Vagina (tissue), 2 donors: ENCODE measurements around the gene ANO10. TPM values are rescaled to one million over a fixed set of nuclear protein-coding genes. Genes with fewer than 3 reads are reported as not detected.
A peak's percentile ranks its signal among the peaks of the same experiment; 100 is the strongest.
"Not testable (repeated sequence)": the region's sequence is repeated elsewhere in the genome, so short reads cannot be mapped to it uniquely, and the experiment has no call there.

Experiments used
- DNase-seq, 2 donors: peaks; one replicate each; pipeline ENCODE4 v3.0.0-alpha.2; 2017; ENCODE audit errors: extremely low spot score in 2 of 2
- H3K27ac ChIP-seq: fragments of 200-600 bp; sonication (generic); one replicate; pipeline ENCODE4 v1.5.1; 2019
- H3K27me3 ChIP-seq: fragments of 200-600 bp; sonication (generic); one replicate; pipeline ENCODE4 v1.5.1; 2019
- H3K36me3 ChIP-seq, 2 donors: fragments of 200-600 bp; sonication (generic); one replicate each; pipeline ENCODE4 v1.5.1; 2017 to 2019
- H3K4me1 ChIP-seq: fragments of 200-600 bp; sonication (generic); one replicate; pipeline ENCODE4 v1.5.1; 2019
- H3K4me3 ChIP-seq, 2 donors: fragments of 200-600 bp; sonication (generic); 1 replicate in 1 of 2; 2 replicates in 1 of 2; pipeline ENCODE4 v1.5.1; 2016 to 2019
- H3K9me3 ChIP-seq: fragments of 200-600 bp; sonication (generic); one replicate; pipeline ENCODE4 v1.5.1; 2019
- POLR2A ChIP-seq, 2 donors: fragments of 450-650 bp; IDR thresholded peaks; one replicate each; pipeline ENCODE4 v1.6.1; 2017; ENCODE audit warnings: antibody characterized with exemption in 2 of 2, mild to moderate bottlenecking in 2 of 2, moderate library complexity in 2 of 2
- POLR2AphosphoS5 ChIP-seq, 2 donors: sonication (generic); formaldehyde crosslinking; IDR thresholded peaks; one replicate each; pipeline ENCODE4 v1.9.0; 2017; ENCODE audit warnings: antibody characterized with exemption in 2 of 2, mild to moderate bottlenecking in 2 of 2, low read depth in 1 of 2; ENCODE audit not compliant: insufficient read depth in 1 of 2
- intact Hi-C: fragments of 100-400 bp; cut with DNase I; formaldehyde crosslinking; loops from one replicate; pipeline ENCODE4 v1.15.1; 2023
- total RNA-seq: library from RNA; depleted of rRNA; stranded (reverse); fragments of >200 nt; gene quantifications from one replicate; pipeline ENCODE4 v1.2.3, GENCODE V29; 2016
- TF ChIP-seq, protein P1 (sequence below), 3 experiments: fragments of 450-650 bp in 2 of 3; fragments of 200-600 bp in 1 of 3; sonication (generic) in 1 of 3; IDR thresholded peaks; one replicate each; pipeline ENCODE4 v1.5.1; 2017 to 2019; ENCODE audit warnings: antibody characterized with exemption in 3 of 3, mild to moderate bottlenecking in 2 of 3, moderate library complexity in 2 of 3

Gene ANO10, protein sequence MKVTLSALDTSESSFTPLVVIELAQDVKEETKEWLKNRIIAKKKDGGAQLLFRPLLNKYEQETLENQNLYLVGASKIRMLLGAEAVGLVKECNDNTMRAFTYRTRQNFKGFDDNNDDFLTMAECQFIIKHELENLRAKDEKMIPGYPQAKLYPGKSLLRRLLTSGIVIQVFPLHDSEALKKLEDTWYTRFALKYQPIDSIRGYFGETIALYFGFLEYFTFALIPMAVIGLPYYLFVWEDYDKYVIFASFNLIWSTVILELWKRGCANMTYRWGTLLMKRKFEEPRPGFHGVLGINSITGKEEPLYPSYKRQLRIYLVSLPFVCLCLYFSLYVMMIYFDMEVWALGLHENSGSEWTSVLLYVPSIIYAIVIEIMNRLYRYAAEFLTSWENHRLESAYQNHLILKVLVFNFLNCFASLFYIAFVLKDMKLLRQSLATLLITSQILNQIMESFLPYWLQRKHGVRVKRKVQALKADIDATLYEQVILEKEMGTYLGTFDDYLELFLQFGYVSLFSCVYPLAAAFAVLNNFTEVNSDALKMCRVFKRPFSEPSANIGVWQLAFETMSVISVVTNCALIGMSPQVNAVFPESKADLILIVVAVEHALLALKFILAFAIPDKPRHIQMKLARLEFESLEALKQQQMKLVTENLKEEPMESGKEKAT
- total RNA-seq = 29.0 TPM

DNA sequence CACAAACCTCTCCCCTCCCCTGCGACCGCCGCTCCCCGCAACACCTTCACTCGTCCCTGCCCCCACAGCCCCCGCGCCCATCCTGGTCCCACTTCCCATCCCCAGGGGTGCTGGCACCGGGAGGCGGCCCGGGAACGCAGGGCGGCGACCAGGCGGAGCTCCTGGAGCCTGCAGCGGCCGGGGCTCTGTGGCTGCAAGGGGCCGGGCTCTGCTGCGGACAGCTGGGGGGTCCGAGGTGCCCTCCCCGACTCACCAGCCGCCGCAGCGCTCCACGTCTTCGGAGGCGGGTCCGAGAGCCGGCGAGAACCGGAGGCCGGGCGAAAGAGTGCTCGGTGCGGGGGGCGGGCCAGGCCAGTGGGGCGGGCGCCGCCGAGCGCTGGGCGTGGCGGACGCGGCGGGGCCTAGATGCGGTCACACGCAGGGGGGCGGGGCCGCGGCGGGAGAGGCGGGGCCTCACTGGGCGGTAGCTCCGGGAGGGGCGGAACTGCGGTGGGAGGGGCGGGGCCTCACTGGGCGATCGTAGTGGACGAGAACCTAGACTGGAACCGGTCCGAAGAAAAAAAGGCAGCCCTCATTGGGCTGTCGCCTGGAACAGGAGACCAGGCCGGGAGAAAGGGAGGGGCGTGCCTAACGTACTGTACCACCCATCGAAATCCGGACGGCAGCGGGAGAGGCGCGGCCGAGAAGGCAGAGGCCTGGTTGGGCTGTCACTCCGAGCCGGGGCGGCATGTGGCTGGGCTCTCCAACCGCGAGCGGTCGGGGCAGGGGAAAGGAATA, at the start of gene ANO10:
TSS of gene ANO10 (minus strand) at position 356 of the 777 bp plus-strand sequence. CDS start 16,159 bp downstream, outside the sequence.
- Histone ChIP-seq H3K4me1 (peaks cover 15% of the 10 kb centered on the region), H3K9me3 (no peaks in the 10 kb centered on the region), H3K27ac (peak within 1 kb of the TSS; percentile 92), H3K36me3 (no peaks in the 10 kb centered on the region), H3K27me3 (no peaks in the 10 kb centered on the region), H3K4me3 (peak within 1 kb of the TSS; percentile 52 to 82)
- intact Hi-C loops = no loop called here
- peak in 1 of 2 donors; percentile 73 for TF ChIP-seq POLR2A (IDR thresholded peaks at IDR 0.05)
- TF ChIP-seq POLR2AphosphoS5 (IDR thresholded peaks at IDR 0.05; ENCODE audit: insufficient read depth in 1 of 2, low read depth in 1 of 2) = peak; percentile 83 to 87
- TF ChIP-seq, protein P1, sequence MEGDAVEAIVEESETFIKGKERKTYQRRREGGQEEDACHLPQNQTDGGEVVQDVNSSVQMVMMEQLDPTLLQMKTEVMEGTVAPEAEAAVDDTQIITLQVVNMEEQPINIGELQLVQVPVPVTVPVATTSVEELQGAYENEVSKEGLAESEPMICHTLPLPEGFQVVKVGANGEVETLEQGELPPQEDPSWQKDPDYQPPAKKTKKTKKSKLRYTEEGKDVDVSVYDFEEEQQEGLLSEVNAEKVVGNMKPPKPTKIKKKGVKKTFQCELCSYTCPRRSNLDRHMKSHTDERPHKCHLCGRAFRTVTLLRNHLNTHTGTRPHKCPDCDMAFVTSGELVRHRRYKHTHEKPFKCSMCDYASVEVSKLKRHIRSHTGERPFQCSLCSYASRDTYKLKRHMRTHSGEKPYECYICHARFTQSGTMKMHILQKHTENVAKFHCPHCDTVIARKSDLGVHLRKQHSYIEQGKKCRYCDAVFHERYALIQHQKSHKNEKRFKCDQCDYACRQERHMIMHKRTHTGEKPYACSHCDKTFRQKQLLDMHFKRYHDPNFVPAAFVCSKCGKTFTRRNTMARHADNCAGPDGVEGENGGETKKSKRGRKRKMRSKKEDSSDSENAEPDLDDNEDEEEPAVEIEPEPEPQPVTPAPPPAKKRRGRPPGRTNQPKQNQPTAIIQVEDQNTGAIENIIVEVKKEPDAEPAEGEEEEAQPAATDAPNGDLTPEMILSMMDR (IDR thresholded peaks at IDR 0.05) = no peak
- peak; percentile 98 to 99 for DNase-seq

DNA sequence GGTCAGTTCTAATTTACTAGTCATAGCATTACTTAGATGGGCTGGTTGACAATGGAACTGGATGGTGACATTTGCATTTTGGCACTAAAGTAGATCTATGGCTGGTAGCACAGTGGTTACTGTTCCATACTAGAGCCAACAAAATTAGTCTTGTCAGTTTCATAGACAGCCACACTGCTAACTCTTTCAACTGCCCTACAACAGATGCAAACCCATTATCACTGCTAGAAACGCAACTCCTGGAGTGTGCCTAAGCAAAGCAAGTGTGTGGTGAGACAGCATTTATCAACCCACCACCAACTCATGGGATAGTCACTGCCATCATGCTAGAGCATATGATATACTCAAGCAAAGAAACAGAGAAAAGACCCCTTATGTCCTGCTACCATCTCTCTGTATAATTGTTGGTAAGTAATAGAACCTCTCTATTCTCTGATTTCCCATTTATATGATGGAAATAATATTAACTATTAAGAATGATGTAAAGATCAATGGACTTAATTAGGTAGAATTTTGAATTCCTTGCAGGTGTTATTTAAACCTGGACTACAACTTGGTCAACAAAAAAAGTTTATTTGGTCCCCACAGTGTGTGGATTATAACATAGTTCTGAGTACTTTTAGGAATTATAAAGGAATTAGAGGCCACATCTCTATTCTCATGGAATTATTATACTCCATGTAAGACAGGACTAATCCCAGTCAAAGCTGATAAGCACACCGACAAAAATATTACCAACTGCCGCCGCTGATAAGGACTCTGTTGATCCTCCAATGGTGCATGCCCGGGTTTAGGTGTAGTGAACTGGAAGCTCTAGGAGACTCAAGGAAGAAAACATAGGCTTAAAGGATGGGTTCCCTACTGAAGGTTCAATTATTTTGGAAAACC, 49.1 kb upstream of the ANO10 start:
- H3K36me3 ChIP-seq = no peaks in the 10 kb centered on the region
- no peaks in the 10 kb centered on the region for H3K4me1 ChIP-seq
- intact Hi-C loops = no loop called here
- TF ChIP-seq, protein P1 (IDR thresholded peaks at IDR 0.05) = no peak
- TF ChIP-seq POLR2AphosphoS5 (IDR thresholded peaks at IDR 0.05; ENCODE audit: insufficient read depth in 1 of 2, low read depth in 1 of 2) = no peak
- no peak for TF ChIP-seq POLR2A (IDR thresholded peaks at IDR 0.05)
- DNase-seq = no peak
- no peaks in the 10 kb centered on the region for H3K9me3 ChIP-seq
- no peak overlapping the region for H3K27ac ChIP-seq
- no peak overlapping the region for H3K4me3 ChIP-seq
- H3K27me3 ChIP-seq = no peaks in the 10 kb centered on the region

DNA sequence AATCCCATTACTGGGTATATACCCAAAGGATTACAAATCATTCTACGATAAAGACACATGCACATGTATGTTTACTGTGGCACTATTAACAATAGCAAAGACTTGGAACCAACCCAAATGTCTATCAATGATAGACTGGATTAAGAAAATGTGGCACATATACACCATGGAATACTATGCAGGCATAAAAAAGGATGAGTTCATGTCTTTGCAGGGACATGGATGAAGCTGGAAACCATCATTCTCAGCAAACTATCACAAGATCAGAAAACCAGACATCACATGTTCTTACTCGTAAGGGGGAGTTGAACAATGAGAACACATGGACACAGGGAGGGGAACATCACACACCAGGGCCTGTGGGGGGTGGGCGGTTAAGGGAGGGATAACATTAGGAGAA, 43.2 kb upstream of the ANO10 start:
- H3K27me3 ChIP-seq, intact Hi-C loops, H3K4me3 ChIP-seq, DNase-seq, H3K36me3 ChIP-seq, H3K4me1 ChIP-seq, H3K27ac ChIP-seq, H3K9me3 ChIP-seq: not testable (repeated sequence)

DNA sequence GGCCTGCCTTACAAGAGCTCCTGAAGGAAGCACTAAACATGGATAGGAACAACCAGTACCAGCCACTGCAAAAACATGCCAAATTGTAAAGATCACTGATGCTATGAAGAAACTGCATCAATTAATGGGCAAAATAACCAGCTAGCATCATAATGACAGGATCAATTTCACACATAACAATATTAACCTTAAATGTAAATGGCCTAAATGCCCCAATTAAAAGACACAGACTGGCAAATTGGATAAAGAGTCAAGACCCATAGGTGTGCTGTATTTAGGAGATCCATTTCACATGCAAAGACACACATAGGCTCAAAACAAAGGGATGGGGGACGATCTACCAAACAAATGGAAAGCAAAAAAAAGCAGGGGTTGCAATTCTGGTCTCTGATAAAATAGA, 39.6 kb upstream of the ANO10 start:
- intact Hi-C loops, H3K27me3 ChIP-seq, H3K9me3 ChIP-seq, H3K4me1 ChIP-seq, H3K27ac ChIP-seq, DNase-seq, H3K36me3 ChIP-seq, H3K4me3 ChIP-seq: not testable (repeated sequence)

DNA sequence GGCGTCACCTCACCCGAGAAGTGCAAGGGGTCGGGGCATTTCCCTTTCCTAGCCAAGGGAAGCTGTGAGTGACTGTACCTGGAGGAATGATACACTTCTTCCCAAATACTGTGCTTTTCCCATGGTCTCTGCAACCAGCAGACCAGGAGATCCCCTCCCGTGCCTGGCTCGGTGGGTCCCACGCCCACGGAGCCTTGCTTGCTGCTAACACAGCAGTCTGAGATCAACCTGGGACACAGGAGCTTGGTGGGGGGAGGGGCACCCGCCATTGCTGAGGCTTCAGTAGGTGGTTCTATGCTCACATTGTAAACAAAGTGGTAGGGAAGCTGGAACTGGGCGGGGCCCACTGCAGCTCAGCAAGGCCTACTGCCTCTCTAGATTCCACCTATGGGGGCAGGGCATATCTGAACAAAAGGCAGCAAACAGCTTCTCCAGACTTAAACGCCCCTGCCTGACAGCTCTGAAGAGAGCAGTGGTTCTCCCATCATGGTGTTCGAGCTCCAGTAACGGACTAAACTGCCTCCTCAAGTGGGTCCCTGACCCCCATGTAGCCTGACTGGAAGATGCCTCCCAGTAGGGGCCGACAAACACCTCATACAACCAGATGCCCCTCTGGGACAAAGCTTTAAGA, 37.6 kb upstream of the ANO10 start:
- TF ChIP-seq POLR2A (IDR thresholded peaks at IDR 0.05) (no peak), POLR2AphosphoS5 (IDR thresholded peaks at IDR 0.05; ENCODE audit: insufficient read depth in 1 of 2, low read depth in 1 of 2) (no peak)
- TF ChIP-seq, protein P1 (IDR thresholded peaks at IDR 0.05) = no peak
- Histone ChIP-seq H3K4me1 (no peaks in the 10 kb centered on the region), H3K27ac (no peak overlapping the region), H3K27me3 (no peaks in the 10 kb centered on the region), H3K4me3 (no peak overlapping the region), H3K9me3 (no peaks in the 10 kb centered on the region), H3K36me3 (no peaks in the 10 kb centered on the region)
- intact Hi-C loops = no loop called here
- no peak for DNase-seq

DNA sequence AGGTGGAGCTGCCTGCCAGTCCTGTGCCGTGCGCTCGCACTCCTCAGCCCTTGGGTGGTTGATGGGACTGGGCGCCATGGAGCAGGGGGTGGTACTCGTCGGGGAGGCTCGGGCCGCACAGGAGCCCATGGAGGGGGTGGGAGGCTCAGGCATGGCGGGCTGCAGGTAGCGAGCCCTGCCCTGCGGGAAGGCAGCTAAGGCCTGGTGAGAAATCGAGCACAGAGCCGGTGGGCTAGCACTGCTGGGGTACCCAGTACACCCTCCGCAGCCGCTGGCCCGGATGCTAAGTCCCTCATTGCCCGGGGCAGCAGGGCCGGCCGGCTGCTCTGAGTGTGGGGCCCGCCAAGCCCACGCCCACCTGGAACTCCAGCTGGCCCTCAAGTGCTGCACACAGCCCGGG, 34.6 kb upstream of the ANO10 start:
- H3K4me1 ChIP-seq, DNase-seq, H3K36me3 ChIP-seq, H3K27ac ChIP-seq, intact Hi-C loops, H3K27me3 ChIP-seq, H3K9me3 ChIP-seq, H3K4me3 ChIP-seq: not testable (repeated sequence)
